ENCODE measurements around the gene EMILIN3.

The EMILIN3 gene

GRCh38 chr20:41408156-41408794 is 41.7 kb upstream of the EMILIN3 start:
- no peak for TF ChIP-seq CTCF (IDR thresholded peaks at IDR 0.05; ENCODE audit: control insufficient read depth, insufficient read depth, low read depth, low read length, missing control alignments)
- H3K4me3 ChIP-seq (ENCODE audit: control insufficient read depth, low read depth, low read length) = no peak overlapping the region
- no peak for DNase-seq (ENCODE audit: low read depth)

GRCh38 chr20:41407607-41408006 is 41.0 kb upstream of the EMILIN3 start:
- DNase-seq (ENCODE audit: low read depth) = no peak

GRCh38 chr20:41406896-41407444 is 40.4 kb upstream of the EMILIN3 start:
- no peak for DNase-seq (ENCODE audit: low read depth)
- no peak overlapping the region for H3K4me3 ChIP-seq (ENCODE audit: control insufficient read depth, low read depth, low read length)
- TF ChIP-seq CTCF (IDR thresholded peaks at IDR 0.05; ENCODE audit: control insufficient read depth, insufficient read depth, low read depth, low read length, missing control alignments) = no peak

More at GRCh38 chr20:41407607-41408006, 41.0 kb upstream of the EMILIN3 start:
- no peak overlapping the region for H3K4me3 ChIP-seq (ENCODE audit: control insufficient read depth, low read depth, low read length)
- TF ChIP-seq CTCF (IDR thresholded peaks at IDR 0.05; ENCODE audit: control insufficient read depth, insufficient read depth, low read depth, low read length, missing control alignments) = no peak

- no peak for DNase-seq (ENCODE audit: low read depth)
- H3K4me3 ChIP-seq (ENCODE audit: control insufficient read depth, low read depth, low read length) = no peak overlapping the region
- no peak for TF ChIP-seq CTCF (IDR thresholded peaks at IDR 0.05; ENCODE audit: control insufficient read depth, insufficient read depth, low read depth, low read length, missing control alignments)
Measured at GRCh38 chr20:41406353-41406752, 39.7 kb upstream of the EMILIN3 start.

GRCh38 chr20:41405436-41405835 is 38.8 kb upstream of the EMILIN3 start:
- DNase-seq (ENCODE audit: low read depth) = no peak
- no peak for TF ChIP-seq CTCF (IDR thresholded peaks at IDR 0.05; ENCODE audit: control insufficient read depth, insufficient read depth, low read depth, low read length, missing control alignments)
- H3K4me3 ChIP-seq (ENCODE audit: control insufficient read depth, low read depth, low read length) = no peak overlapping the region

GRCh38 chr20:41403604-41404003 is 37.0 kb upstream of the EMILIN3 start:
- no peak for DNase-seq (ENCODE audit: low read depth)
- TF ChIP-seq CTCF (IDR thresholded peaks at IDR 0.05; ENCODE audit: control insufficient read depth, insufficient read depth, low read depth, low read length, missing control alignments) = no peak
- no peak overlapping the region for H3K4me3 ChIP-seq (ENCODE audit: control insufficient read depth, low read depth, low read length)
